Neural cell (in vitro differentiated cells): ENCODE results near the gene ATF6.

Experiments used
- POLR2AphosphoS5 ChIP-seq: IDR thresholded peaks from 2 replicates; pipeline ENCODE4 v1.6.1; 2012
- RAD21 ChIP-seq: fragments of 450-650 bp; conservative IDR thresholded peaks from 2 replicates; pipeline ENCODE4 v1.6.1; 2014; ENCODE audit warnings: antibody characterized with exemption, mild to moderate bottlenecking, moderate library complexity

DNA sequence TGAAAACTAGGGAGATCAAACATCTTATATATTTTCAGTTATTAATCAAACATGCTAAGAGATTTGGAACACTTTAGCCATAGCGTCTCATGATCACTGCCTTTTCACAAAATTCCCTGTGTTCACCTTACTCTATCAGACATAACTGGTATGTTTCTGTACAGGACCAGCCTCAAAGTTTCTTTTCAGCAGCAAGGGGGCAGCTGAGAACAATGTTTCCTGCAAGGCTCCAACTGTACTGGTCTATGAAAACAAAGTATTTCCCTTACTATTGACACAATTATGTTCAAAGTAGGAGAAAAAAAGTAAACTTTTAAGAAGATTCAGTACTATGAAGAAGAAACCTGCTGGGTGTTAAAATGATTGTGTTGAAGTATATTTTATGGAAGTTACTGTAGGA is 98.5 kb downstream of the ATF6 start:
- no peak for TF ChIP-seq POLR2AphosphoS5
- no peak for TF ChIP-seq RAD21
